GM18507 (cell line): ENCODE measurements around the gene USP13.

Source experiments
- DNase-seq: peaks from one replicate; pipeline ENCODE4 v3.0.0; 2011; ENCODE audit warnings: low read depth; ENCODE audit not compliant: insufficient read length; ENCODE audit errors: extremely low spot score
- FAIRE-seq: peaks from 2 replicates; lab custom pipeline; 2011; peaks lifted over from hg19 to GRCh38; lab: Jason Lieb, UNC

The USP13 gene

GRCh38 chr3:179825527-179826246, 172.8 kb downstream of the USP13 start:
- FAIRE-seq (no peak), DNase-seq (no peak)

- FAIRE-seq, result no peak
- DNase-seq, result no peak
Observed at GRCh38 chr3:179826247-179826637, 173.4 kb downstream of the USP13 start.

- FAIRE-seq (no peak), DNase-seq (no peak)
Observed at GRCh38 chr3:179828738-179829137, 175.9 kb downstream of the USP13 start.

GRCh38 chr3:179829401-179829800, 176.6 kb downstream of the USP13 start:
- DNase-seq (no peak), FAIRE-seq (no peak)

GRCh38 chr3:179832333-179832854, 179.6 kb downstream of the USP13 start:
- DNase-seq (no peak), FAIRE-seq (no peak)

GRCh38 chr3:179833294-179833693, 180.5 kb downstream of the USP13 start:
- FAIRE-seq (no peak), DNase-seq (no peak)

GRCh38 chr3:179837374-179837773, 184.5 kb downstream of the USP13 start:
- FAIRE-seq, result no peak
- DNase-seq, result no peak
